Calu3 (cell line): ENCODE results near the gene ZNF552. TPM values are rescaled to one million over a fixed set of nuclear protein-coding genes. Genes with fewer than 3 reads are reported as not detected.
"Not testable (repeated sequence)": the region's sequence is repeated elsewhere in the genome, so short reads cannot be mapped to it uniquely, and the experiment has no call there.

Experiments used
- BruUV-seq: library from RNA; stranded (reverse); fragments of 400-500 nt; replicated peaks from 2 replicates; lab custom pipeline; 2021; lab: Mats Ljungman, UMichigan
- CTCF ChIA-PET: fragments of 300-600 bp; sonication (Branson Sonifier 250); formaldehyde crosslinking; loops from one replicate; lab custom pipeline; 2022; ENCODE audit warnings: antibody characterized with exemption; lab: Charles Lee
- DNase-seq: peaks from one replicate; pipeline ENCODE4 v3.0.0; 2022
- H3K27ac Mint-ChIP-seq: one replicate; pipeline ENCODE4 v1.8.0; 2022; ENCODE audit warnings: mixed read lengths; ENCODE audit not compliant: unreplicated experiment
- H3K27me3 Mint-ChIP-seq: one replicate; pipeline ENCODE4 v1.8.0; 2022; ENCODE audit warnings: mixed read lengths; ENCODE audit not compliant: unreplicated experiment
- H3K36me3 Mint-ChIP-seq: one replicate; pipeline ENCODE4 v1.8.0; 2022; ENCODE audit warnings: mild to moderate bottlenecking, moderate library complexity, mixed read lengths; ENCODE audit not compliant: insufficient read depth, unreplicated experiment
- H3K4me1 Mint-ChIP-seq: one replicate; pipeline ENCODE4 v1.8.0; 2022; ENCODE audit warnings: mild to moderate bottlenecking, low read depth, mixed read lengths; ENCODE audit not compliant: unreplicated experiment
- H3K4me3 Mint-ChIP-seq: one replicate; pipeline ENCODE4 v1.8.0; 2022; ENCODE audit warnings: mild to moderate bottlenecking, low read depth, moderate library complexity, mixed read lengths; ENCODE audit not compliant: unreplicated experiment
- H3K9me3 Mint-ChIP-seq: one replicate; pipeline ENCODE4 v1.8.0; 2022; ENCODE audit warnings: low read depth, mixed read lengths; ENCODE audit not compliant: unreplicated experiment
- intact Hi-C: fragments of 100-400 bp; cut with micrococcal nuclease; formaldehyde crosslinking; loops from one replicate; pipeline ENCODE4 v1.10.0; 2022; ENCODE audit not compliant: unreplicated experiment
- total RNA-seq: library from RNA; stranded (reverse); gene quantifications from 2 replicates; pipeline ENCODE4 v1.2.3, GENCODE V29; 2022
- TF ChIP-seq, protein P1 (sequence below): fragments of 200-600 bp; IDR thresholded peaks from one replicate; pipeline ENCODE4 v1.8.0; 2022; ENCODE audit warnings: antibody characterized with exemption; ENCODE audit not compliant: unreplicated experiment

The ZNF552 gene
- total RNA-seq, 1 experiment from 2014 or later = 24.8 TPM

DNA sequence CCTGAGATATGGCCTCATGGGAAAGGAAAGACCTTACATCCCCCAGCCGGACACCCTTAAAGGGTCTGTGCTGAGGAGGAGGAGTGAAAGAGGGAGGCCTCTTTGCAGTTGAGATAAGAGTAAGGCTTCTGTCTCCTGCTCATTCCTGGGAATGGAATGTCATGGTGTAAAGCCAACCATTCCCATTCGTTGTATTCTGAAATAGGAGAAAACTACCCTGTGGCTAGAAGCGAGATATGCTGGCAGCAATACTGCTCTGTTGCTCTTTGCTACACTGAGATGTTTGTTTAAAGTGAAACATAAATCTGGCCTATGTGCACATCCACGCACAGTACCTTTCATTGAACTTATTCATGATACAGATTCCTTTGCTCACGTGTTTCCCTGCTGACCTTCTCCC lies 14.6 kb upstream of the ZNF552 start:
- TF ChIP-seq, protein P1, sequence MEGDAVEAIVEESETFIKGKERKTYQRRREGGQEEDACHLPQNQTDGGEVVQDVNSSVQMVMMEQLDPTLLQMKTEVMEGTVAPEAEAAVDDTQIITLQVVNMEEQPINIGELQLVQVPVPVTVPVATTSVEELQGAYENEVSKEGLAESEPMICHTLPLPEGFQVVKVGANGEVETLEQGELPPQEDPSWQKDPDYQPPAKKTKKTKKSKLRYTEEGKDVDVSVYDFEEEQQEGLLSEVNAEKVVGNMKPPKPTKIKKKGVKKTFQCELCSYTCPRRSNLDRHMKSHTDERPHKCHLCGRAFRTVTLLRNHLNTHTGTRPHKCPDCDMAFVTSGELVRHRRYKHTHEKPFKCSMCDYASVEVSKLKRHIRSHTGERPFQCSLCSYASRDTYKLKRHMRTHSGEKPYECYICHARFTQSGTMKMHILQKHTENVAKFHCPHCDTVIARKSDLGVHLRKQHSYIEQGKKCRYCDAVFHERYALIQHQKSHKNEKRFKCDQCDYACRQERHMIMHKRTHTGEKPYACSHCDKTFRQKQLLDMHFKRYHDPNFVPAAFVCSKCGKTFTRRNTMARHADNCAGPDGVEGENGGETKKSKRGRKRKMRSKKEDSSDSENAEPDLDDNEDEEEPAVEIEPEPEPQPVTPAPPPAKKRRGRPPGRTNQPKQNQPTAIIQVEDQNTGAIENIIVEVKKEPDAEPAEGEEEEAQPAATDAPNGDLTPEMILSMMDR = no peak
- intact Hi-C loops = no loop called here
- H3K27ac Mint-ChIP-seq = peak overlapping the region; percentile 11
- CTCF ChIA-PET = no interaction called here
- peaks cover 28% of the 10 kb centered on the region for H3K4me1 Mint-ChIP-seq
- H3K27me3 Mint-ChIP-seq = no peaks in the 10 kb centered on the region
- BruUV-seq = no TSS peak
- H3K4me3 Mint-ChIP-seq = no peak overlapping the region
- H3K9me3 Mint-ChIP-seq = peaks cover 10% of the 10 kb centered on the region
- DNase-seq = no peak
- H3K36me3 Mint-ChIP-seq = peaks cover 46% of the 10 kb centered on the region

GRCh38 chr19:57825511-57825910 lies 10.8 kb upstream of the ZNF552 start:
- Mint-ChIP-seq H3K4me1 (peaks cover 62% of the 10 kb centered on the region), H3K4me3 (no peak overlapping the region), H3K27ac (no peak overlapping the region), H3K27me3 (no peaks in the 10 kb centered on the region), H3K9me3 (peaks cover 7% of the 10 kb centered on the region), H3K36me3 (peaks cover 54% of the 10 kb centered on the region)
- BruUV-seq = no TSS peak
- intact Hi-C loops = no loop called here
- CTCF ChIA-PET = no interaction called here
- DNase-seq = no peak
- TF ChIP-seq, protein P1 = no peak

GRCh38 chr19:57823608-57824007 lies 8.9 kb upstream of the ZNF552 start:
- not testable (repeated sequence) for H3K9me3 Mint-ChIP-seq
- H3K36me3 Mint-ChIP-seq = peaks cover 63% of the 10 kb centered on the region

DNA sequence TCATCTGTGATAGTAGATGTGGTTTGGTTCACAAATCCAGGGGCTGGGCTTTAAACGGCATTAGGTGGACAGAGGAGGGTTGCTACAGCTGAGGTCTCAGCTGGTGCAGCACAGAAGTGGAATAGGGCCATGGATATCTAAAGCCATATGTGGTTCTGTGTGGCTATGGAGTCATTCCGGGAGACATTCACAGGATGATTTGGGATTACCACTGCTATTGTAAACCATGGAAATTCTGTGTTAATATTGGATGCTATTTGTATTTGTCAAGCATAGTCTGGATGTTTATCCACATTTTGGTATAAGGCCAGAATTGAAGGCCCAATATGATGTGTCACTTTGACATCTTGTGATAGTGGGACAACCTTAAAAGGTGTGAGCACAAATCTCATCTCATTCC lies 8.4 kb upstream of the ZNF552 start:
- CTCF ChIA-PET = not testable (repeated sequence)

More at GRCh38 chr19:57823608-57824007, 8.9 kb upstream of the ZNF552 start:
- intact Hi-C loops, BruUV-seq, H3K27me3 Mint-ChIP-seq, CTCF ChIA-PET, H3K27ac Mint-ChIP-seq, DNase-seq: not testable (repeated sequence)
- peak overlapping the region; percentile 39 for H3K4me3 Mint-ChIP-seq
- peaks cover 50% of the 10 kb centered on the region for H3K4me1 Mint-ChIP-seq

GRCh38 chr19:57821501-57821900 lies 6.8 kb upstream of the ZNF552 start:
- H3K27me3 Mint-ChIP-seq, H3K9me3 Mint-ChIP-seq, H3K27ac Mint-ChIP-seq, BruUV-seq, intact Hi-C loops, DNase-seq: not testable (repeated sequence)
- CTCF ChIA-PET = interaction anchor here (0.6 kb wide), 1 partner anchor 27 kb away, joined by 5 read pairs; no protein-coding TSS in a partner anchor
- Mint-ChIP-seq H3K36me3 (peaks cover 48% of the 10 kb centered on the region), H3K4me3 (peak overlapping the region; percentile 91), H3K4me1 (peaks cover 42% of the 10 kb centered on the region)

More for the DNA sequence above, 8.4 kb upstream of the ZNF552 start:
- Mint-ChIP-seq H3K4me3 (peak overlapping the region; percentile 39), H3K36me3 (peaks cover 62% of the 10 kb centered on the region), H3K27ac (peak overlapping the region; percentile 74), H3K4me1 (peaks cover 50% of the 10 kb centered on the region)
- DNase-seq, BruUV-seq, intact Hi-C loops, H3K27me3 Mint-ChIP-seq, H3K9me3 Mint-ChIP-seq: not testable (repeated sequence)

DNA sequence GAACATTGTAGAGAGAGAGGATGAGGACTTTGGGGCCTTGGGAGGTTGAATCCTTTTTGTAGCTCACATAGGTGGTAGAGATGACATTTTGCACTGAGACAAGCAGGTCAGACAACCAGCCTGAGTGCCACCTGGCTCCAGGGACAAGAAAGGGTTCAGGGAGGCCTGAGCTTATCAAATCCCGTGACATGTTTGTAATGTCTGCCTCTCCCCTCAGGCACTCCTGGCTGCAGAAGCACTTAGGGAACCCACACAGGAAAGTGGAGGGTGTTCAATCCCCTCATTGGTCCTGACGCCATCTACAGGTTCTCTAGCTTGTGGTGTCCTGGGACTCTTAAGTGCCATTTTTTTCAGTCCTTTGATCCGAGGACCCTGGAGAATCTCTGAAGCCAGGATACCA lies 6.4 kb upstream of the ZNF552 start:
- H3K27me3 Mint-ChIP-seq, H3K27ac Mint-ChIP-seq, intact Hi-C loops, DNase-seq, CTCF ChIA-PET, H3K9me3 Mint-ChIP-seq, BruUV-seq: not testable (repeated sequence)
- Mint-ChIP-seq H3K4me3 (peak overlapping the region; percentile 91), H3K4me1 (peaks cover 46% of the 10 kb centered on the region), H3K36me3 (peaks cover 47% of the 10 kb centered on the region)
